ENCODE results near the gene PEX11B. TPM values are rescaled to one million over a fixed set of nuclear protein-coding genes. Genes with fewer than 3 reads are reported as not detected.

Gene PEX11B
- total RNA-seq, 1 experiment from 2014 or later: 13.7 TPM

DNA sequence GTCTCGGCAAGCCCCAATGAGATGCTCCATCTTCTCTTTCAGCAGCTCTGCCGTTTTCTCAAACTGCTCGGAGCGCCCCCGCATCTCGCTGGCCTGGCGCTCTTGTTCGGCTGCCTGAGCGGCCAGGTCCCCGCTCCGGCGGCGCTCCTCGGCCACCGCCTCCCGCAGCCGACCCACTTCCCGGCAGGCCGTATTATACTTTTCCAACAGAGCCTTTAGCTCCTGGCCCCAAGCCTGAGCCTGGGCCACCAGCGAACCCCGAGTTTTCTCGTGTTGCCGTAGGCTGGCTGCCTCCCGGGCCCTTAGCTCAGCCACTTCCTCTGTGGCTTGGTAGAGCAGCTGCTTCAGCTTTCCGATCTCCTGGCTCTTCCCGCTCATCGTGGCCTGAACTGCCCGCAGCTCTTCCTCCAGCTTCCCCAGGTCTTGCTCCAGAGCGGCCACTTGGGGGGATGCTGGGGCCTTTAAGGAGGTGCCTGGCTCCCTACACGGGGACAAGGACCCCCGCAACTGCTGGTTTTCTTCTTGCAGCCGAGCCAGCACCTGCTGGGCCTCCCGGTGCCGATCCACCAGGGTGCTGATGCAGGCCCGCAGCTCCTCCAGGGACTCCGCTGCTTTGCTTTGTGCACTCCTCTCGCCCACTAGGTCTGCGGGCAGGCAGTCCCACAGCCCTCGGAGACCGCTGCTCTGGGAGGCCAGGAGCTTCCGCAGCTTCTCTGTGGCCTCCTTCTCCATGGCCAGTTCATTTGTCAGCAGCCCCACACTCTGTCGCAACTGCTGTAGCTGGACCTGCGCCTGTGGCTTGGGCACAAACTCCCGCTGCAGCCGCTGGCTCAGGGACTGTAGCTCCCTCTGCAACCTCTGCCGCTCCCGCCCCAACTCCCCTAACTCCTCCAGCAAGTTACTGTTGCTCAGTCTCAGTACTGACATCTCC lies 46.3 kb downstream of the PEX11B start:
- H2AFZ ChIP-seq (ENCODE audit: low read length): no peak overlapping the region
- no peaks in the 10 kb centered on the region for H3K36me3 Mint-ChIP-seq (ENCODE audit: insufficient read depth in 1 of 3, low read depth in 3 of 3)

More for the DNA sequence above, 46.3 kb downstream of the PEX11B start:
- no peak overlapping the region for H2BK20ac ChIP-seq (ENCODE audit: low read depth, low read length, poor library complexity, severe bottlenecking)
- H3T11ph ChIP-seq (ENCODE audit: low read length): no peak overlapping the region
- no peaks in the 10 kb centered on the region for H3K79me1 ChIP-seq (ENCODE audit: insufficient read depth, low read depth, low read length, poor library complexity, severe bottlenecking)
- H3K79me2 ChIP-seq (ENCODE audit: insufficient read depth, low read length): no peaks in the 10 kb centered on the region
- no peak overlapping the region for H3K9ac ChIP-seq (ENCODE audit: extremely low read depth, insufficient read length, low read length)
- H3K23ac ChIP-seq (ENCODE audit: insufficient read length, low read depth, low read length): no peak overlapping the region
- no peak overlapping the region for H2BK120ac ChIP-seq (ENCODE audit: low read depth, low read length, poor library complexity, severe bottlenecking)
- H2BK15ac ChIP-seq (ENCODE audit: low read depth, low read length): no peak overlapping the region
- no peak overlapping the region for H3K4ac ChIP-seq (ENCODE audit: low read depth, low read length)
- no peak overlapping the region for H3K27ac ChIP-seq (ENCODE audit: insufficient read length, low read depth, low read length)
- no CpG with 5 or more reads among the region's 47 CpGs for WGBS (ENCODE audit: extremely low coverage, insufficient read length, low lambda C conversion rate)
- H2BK12ac ChIP-seq (ENCODE audit: insufficient read length, low read depth, low read length): no peak overlapping the region
- H4K5ac ChIP-seq (ENCODE audit: insufficient read length, low read depth, low read length): no peak overlapping the region
- peak; percentile 71 for DNase-seq
- H4K8ac ChIP-seq (replicated peaks; ENCODE audit: insufficient read length, low read depth, low read length): no peak overlapping the region
- peak overlapping the region; percentile 77 for H3K14ac ChIP-seq (ENCODE audit: insufficient read depth, low read length)
- no peaks in the 10 kb centered on the region for H4K20me1 ChIP-seq (ENCODE audit: control insufficient read depth, insufficient read depth, insufficient read length)
- peak overlapping the region; percentile 53 for H3K18ac ChIP-seq (ENCODE audit: insufficient read length, low read depth, low read length)
- Mint-ChIP-seq H3K4me1 (peaks cover 13 to 23% of the 10 kb centered on the region in 2 experiments), H3K27ac (no peak overlapping the region; a peak in 1 of 7 replicates), H3K27me3 (ENCODE audit: low read depth) (peaks cover 35% of the 10 kb centered on the region), H3K9me3 (no peaks in the 10 kb centered on the region; a peak in 1 of 5 replicates), H3K4me3 (peak overlapping the region; percentile 29 to 79)
- H4K91ac ChIP-seq (ENCODE audit: insufficient read length, low read depth, low read length): no peak overlapping the region
- H2AK5ac ChIP-seq (ENCODE audit: insufficient read length, low read length): no peak overlapping the region
- no peak overlapping the region for H2BK5ac ChIP-seq (ENCODE audit: insufficient read length, low read length)
- H3K56ac ChIP-seq (ENCODE audit: insufficient read length, low read depth, low read length): no peak overlapping the region
- TF ChIP-seq, protein P1, sequence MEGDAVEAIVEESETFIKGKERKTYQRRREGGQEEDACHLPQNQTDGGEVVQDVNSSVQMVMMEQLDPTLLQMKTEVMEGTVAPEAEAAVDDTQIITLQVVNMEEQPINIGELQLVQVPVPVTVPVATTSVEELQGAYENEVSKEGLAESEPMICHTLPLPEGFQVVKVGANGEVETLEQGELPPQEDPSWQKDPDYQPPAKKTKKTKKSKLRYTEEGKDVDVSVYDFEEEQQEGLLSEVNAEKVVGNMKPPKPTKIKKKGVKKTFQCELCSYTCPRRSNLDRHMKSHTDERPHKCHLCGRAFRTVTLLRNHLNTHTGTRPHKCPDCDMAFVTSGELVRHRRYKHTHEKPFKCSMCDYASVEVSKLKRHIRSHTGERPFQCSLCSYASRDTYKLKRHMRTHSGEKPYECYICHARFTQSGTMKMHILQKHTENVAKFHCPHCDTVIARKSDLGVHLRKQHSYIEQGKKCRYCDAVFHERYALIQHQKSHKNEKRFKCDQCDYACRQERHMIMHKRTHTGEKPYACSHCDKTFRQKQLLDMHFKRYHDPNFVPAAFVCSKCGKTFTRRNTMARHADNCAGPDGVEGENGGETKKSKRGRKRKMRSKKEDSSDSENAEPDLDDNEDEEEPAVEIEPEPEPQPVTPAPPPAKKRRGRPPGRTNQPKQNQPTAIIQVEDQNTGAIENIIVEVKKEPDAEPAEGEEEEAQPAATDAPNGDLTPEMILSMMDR (conservative IDR thresholded peaks at IDR 0.05): no peak
- no peaks in the 10 kb centered on the region for H3K9me3 ChIP-seq (ENCODE audit: control insufficient read depth, low read depth, low read length)
- H3K23me2 ChIP-seq (ENCODE audit: insufficient read length, low read depth, low read length, poor library complexity, severe bottlenecking): peaks cover 11% of the 10 kb centered on the region
- no peaks in the 10 kb centered on the region; the same call in 1 of the 2 replicates for H3K4me1 ChIP-seq (ENCODE audit: insufficient read depth, low read length)
- H3K4me2 ChIP-seq (ENCODE audit: insufficient read depth, insufficient read length, low read length): peak overlapping the region; percentile 67
- peaks cover 5% of the 10 kb centered on the region; the same call in 1 of the 2 replicates for H3K27me3 ChIP-seq (ENCODE audit: insufficient read depth, low read length)

All from H9 (cell line).